Mesenchymal stem cell (in vitro differentiated cells and primary cell): Measurements from ENCODE around the gene TBC1D8.

Source experiments
- DNase-seq: peaks from one replicate; pipeline ENCODE4 v3.0.0-alpha.2; 2013
- H2AFZ ChIP-seq: one replicate; pipeline ENCODE4 v1.6.1; 2013; ENCODE audit warnings: low read depth, mild to moderate bottlenecking, control low read depth, inconsistent platforms, low read length, moderate library complexity
- H2AK5ac ChIP-seq: 2 replicates; pipeline ENCODE4 v1.6.1; 2013; ENCODE audit warnings: low read length, moderate library complexity, mild to moderate bottlenecking, inconsistent platforms; ENCODE audit not compliant: severe bottlenecking
- H2BK120ac ChIP-seq: one replicate; pipeline ENCODE4 v1.6.1; 2013; ENCODE audit warnings: low read depth, mild to moderate bottlenecking, inconsistent platforms, low read length, moderate library complexity
- H2BK12ac ChIP-seq, 2 experiments: one replicate each; pipeline ENCODE4 v1.6.1; 2013; ENCODE audit warnings: inconsistent platforms in 2 of 2, low read length in 2 of 2, mild to moderate bottlenecking in 2 of 2, moderate library complexity in 2 of 2, control low read depth in 1 of 2
- H2BK15ac ChIP-seq: one replicate; pipeline ENCODE4 v1.6.1; 2013; ENCODE audit warnings: mild to moderate bottlenecking, low read depth, inconsistent platforms; ENCODE audit not compliant: poor library complexity, severe bottlenecking
- H2BK5ac ChIP-seq: 2 replicates; pipeline ENCODE4 v1.6.1; 2013; ENCODE audit warnings: low read depth, mild to moderate bottlenecking, low read length, control low read depth, inconsistent platforms; ENCODE audit not compliant: poor library complexity, severe bottlenecking
- H3K14ac ChIP-seq, 2 experiments: one replicate each; pipeline ENCODE4 v1.6.1; 2013; ENCODE audit warnings: inconsistent platforms in 2 of 2, low read length in 2 of 2, control low read depth in 1 of 2, mild to moderate bottlenecking in 1 of 2, moderate library complexity in 1 of 2
- H3K18ac ChIP-seq, 2 experiments: one replicate each; pipeline ENCODE4 v1.6.1; 2013; ENCODE audit warnings: inconsistent platforms in 2 of 2, low read length in 2 of 2, control low read depth in 1 of 2, low read depth in 1 of 2, mild to moderate bottlenecking in 1 of 2
- H3K23ac ChIP-seq, 2 experiments: one replicate each; pipeline ENCODE4 v1.6.1; 2013; ENCODE audit warnings: inconsistent platforms in 2 of 2, low read length in 2 of 2, mild to moderate bottlenecking in 2 of 2, moderate library complexity in 2 of 2, control low read depth in 1 of 2
- H3K27ac ChIP-seq: 2 replicates; pipeline ENCODE4 v1.5.1; 2013; ENCODE audit warnings: mild to moderate bottlenecking, moderate library complexity, low read length, control low read depth, inconsistent platforms; ENCODE audit not compliant: poor library complexity, severe bottlenecking
- H3K27me3 ChIP-seq, 2 experiments: 2 replicates each; pipeline versions ENCODE4 v1.6.1 to v1.7.0; 2013; ENCODE audit warnings: low read length in 2 of 2, mild to moderate bottlenecking in 2 of 2, moderate library complexity in 2 of 2, control low read depth in 1 of 2, inconsistent platforms in 1 of 2; ENCODE audit not compliant: control insufficient read depth in 1 of 2, insufficient read depth in 1 of 2
- H3K36me3 ChIP-seq, 2 experiments: 2 replicates each; pipeline versions ENCODE4 v1.6.1 to v1.7.0; 2013; ENCODE audit warnings: low read length in 2 of 2, control low read depth in 1 of 2, inconsistent platforms in 1 of 2, low read depth in 1 of 2, mild to moderate bottlenecking in 1 of 2; ENCODE audit not compliant: insufficient read depth in 2 of 2, control insufficient read depth in 1 of 2
- H3K4ac ChIP-seq, 2 experiments: one replicate each; pipeline ENCODE4 v1.6.1; 2013; ENCODE audit warnings: inconsistent platforms in 2 of 2, low read length in 2 of 2, mild to moderate bottlenecking in 2 of 2, moderate library complexity in 2 of 2, control low read depth in 1 of 2, low read depth in 1 of 2
- H3K4me1 ChIP-seq: 2 replicates; pipeline ENCODE4 v1.6.1; 2013; ENCODE audit warnings: low read depth, low read length, control low read depth; ENCODE audit not compliant: control insufficient read depth, insufficient read depth
- H3K4me2 ChIP-seq: 2 replicates; pipeline ENCODE4 v1.6.1; 2013; ENCODE audit warnings: low read length, mild to moderate bottlenecking, inconsistent platforms; ENCODE audit not compliant: poor library complexity, severe bottlenecking
- H3K4me3 ChIP-seq, 2 experiments: 2 replicates each; pipeline versions ENCODE4 v1.5.1 to v1.7.0; 2013; ENCODE audit warnings: low read length in 2 of 2, mild to moderate bottlenecking in 2 of 2, control low read depth in 1 of 2, low read depth in 1 of 2; ENCODE audit not compliant: insufficient read depth in 1 of 2
- H3K79me1 ChIP-seq: replicated peaks from 2 replicates; pipeline ENCODE4 v1.6.1; 2013; ENCODE audit warnings: mild to moderate bottlenecking, control low read depth, low read length, inconsistent platforms; ENCODE audit not compliant: poor library complexity, severe bottlenecking
- H3K9ac ChIP-seq: 2 replicates; pipeline ENCODE4 v1.7.0; 2013; ENCODE audit warnings: mild to moderate bottlenecking, low read length, moderate library complexity
- H3K9me3 ChIP-seq: 2 replicates; pipeline ENCODE4 v1.7.0; 2013; ENCODE audit warnings: mild to moderate bottlenecking, low read length; ENCODE audit not compliant: control insufficient read depth
- H4K8ac ChIP-seq: one replicate; pipeline ENCODE4 v1.6.1; 2013; ENCODE audit warnings: inconsistent platforms, mild to moderate bottlenecking, low read length, moderate library complexity
- H4K91ac ChIP-seq: one replicate; pipeline ENCODE4 v1.6.1; 2013; ENCODE audit warnings: mild to moderate bottlenecking, low read length, inconsistent platforms
- WGBS: methylation state at CpG from one replicate; pipeline ENCODE4 v1.1.7; 2013; ENCODE audit warnings: mixed read lengths; 5-methylcytosine and 5-hydroxymethylcytosine counted together

TBC1D8 gene

GRCh38 chr2:101115664-101116063, 35.5 kb downstream of the TBC1D8 start:
- H3K4ac ChIP-seq = peak overlapping the region in 1 of 2 experiments; percentile 24
- no peak overlapping the region for H4K91ac ChIP-seq
- H3K27me3 ChIP-seq = no peaks in the 10 kb centered on the region
- H2BK15ac ChIP-seq = no peak overlapping the region
- 93% methylated on average over 4 of the region's 4 CpGs for WGBS
- H3K18ac ChIP-seq = peak overlapping the region in 1 of 2 experiments; percentile 37
- H3K4me1 ChIP-seq = peaks cover 9% of the 10 kb centered on the region
- peak overlapping the region in 1 of 2 experiments; percentile 35 for H3K14ac ChIP-seq
- H3K4me3 ChIP-seq = no peak overlapping the region
- no peak overlapping the region for H3K27ac ChIP-seq
- peaks cover 10% of the 10 kb centered on the region for H3K79me1 ChIP-seq
- no peak overlapping the region for H2BK120ac ChIP-seq
- DNase-seq = no peak
- no peak overlapping the region for H2AFZ ChIP-seq
- no peak overlapping the region for H3K4me2 ChIP-seq
- no peak overlapping the region for H2AK5ac ChIP-seq
- H2BK5ac ChIP-seq = no peak overlapping the region
- no peak overlapping the region for H4K8ac ChIP-seq
- no peak overlapping the region for H3K9ac ChIP-seq
- H3K23ac ChIP-seq = no peak overlapping the region
- peak overlapping the region in 1 of 2 experiments; percentile 45 for H2BK12ac ChIP-seq
- H3K9me3 ChIP-seq = no peaks in the 10 kb centered on the region
- H3K36me3 ChIP-seq = no peaks in the 10 kb centered on the region

- H3K4me1 ChIP-seq = peaks cover 5% of the 10 kb centered on the region
- 74% methylated on average over 6 of the region's 6 CpGs for WGBS
These were observed 36.4 kb downstream of the TBC1D8 start for GRCh38 chr2:101114815-101115214.

GRCh38 chr2:101114268-101114783, 36.9 kb downstream of the TBC1D8 start:
- no peak overlapping the region for H2BK12ac ChIP-seq
- no peak overlapping the region for H3K27ac ChIP-seq
- DNase-seq = no peak
- peaks cover 9% of the 10 kb centered on the region for H3K4me1 ChIP-seq
- no peak overlapping the region for H3K18ac ChIP-seq
- H3K23ac ChIP-seq = no peak overlapping the region
- no peaks in the 10 kb centered on the region for H3K36me3 ChIP-seq
- no peak overlapping the region for H4K91ac ChIP-seq
- no peak overlapping the region for H2AFZ ChIP-seq
- peaks cover 5% of the 10 kb centered on the region for H3K79me1 ChIP-seq
- no peak overlapping the region for H3K9ac ChIP-seq
- H2AK5ac ChIP-seq = no peak overlapping the region
- no peaks in the 10 kb centered on the region for H3K9me3 ChIP-seq
- no peak overlapping the region for H2BK120ac ChIP-seq
- no peak overlapping the region for H2BK15ac ChIP-seq
- H4K8ac ChIP-seq = no peak overlapping the region
- no peak overlapping the region for H3K4ac ChIP-seq
- WGBS = 58% methylated on average over 4 of the region's 5 CpGs
- no peak overlapping the region for H3K14ac ChIP-seq
- no peak overlapping the region for H2BK5ac ChIP-seq
- peak overlapping the region in 1 of 2 experiments; percentile 21 for H3K4me3 ChIP-seq
- no peaks in the 10 kb centered on the region for H3K27me3 ChIP-seq
- H3K4me2 ChIP-seq = no peak overlapping the region

More at GRCh38 chr2:101114815-101115214, 36.4 kb downstream of the TBC1D8 start:
- Histone ChIP-seq H3K4ac (peak overlapping the region in 1 of 2 experiments; percentile 24), H2AFZ (no peak overlapping the region), H4K91ac (no peak overlapping the region), H3K23ac (no peak overlapping the region), H3K14ac (no peak overlapping the region), H3K79me1 (peaks cover 5% of the 10 kb centered on the region), H2BK15ac (no peak overlapping the region), H3K27me3 (no peaks in the 10 kb centered on the region), H3K36me3 (no peaks in the 10 kb centered on the region), H3K4me3 (no peak overlapping the region), H3K9me3 (no peaks in the 10 kb centered on the region), H2BK120ac (peak overlapping the region; percentile 29), H3K4me2 (no peak overlapping the region), H2AK5ac (no peak overlapping the region), H3K27ac (no peak overlapping the region), H3K9ac (no peak overlapping the region), H3K18ac (no peak overlapping the region), H2BK12ac (peak overlapping the region in 1 of 2 experiments; percentile 7), H2BK5ac (no peak overlapping the region), H4K8ac (no peak overlapping the region)
- DNase-seq = no peak

- Histone ChIP-seq H3K4ac (no peak overlapping the region), H2BK120ac (no peak overlapping the region), H4K8ac (no peak overlapping the region), H4K91ac (no peak overlapping the region), H3K4me3 (peak overlapping the region in 1 of 2 experiments; percentile 55), H3K4me1 (peaks cover 9% of the 10 kb centered on the region), H2BK15ac (no peak overlapping the region), H3K9ac (peak overlapping the region; percentile 72), H2BK12ac (no peak overlapping the region), H2AFZ (no peak overlapping the region), H3K27me3 (no peaks in the 10 kb centered on the region), H3K18ac (peak overlapping the region in 1 of 2 experiments; percentile 52), H2BK5ac (no peak overlapping the region), H3K14ac (no peak overlapping the region), H3K79me1 (peaks cover 7% of the 10 kb centered on the region), H3K9me3 (no peaks in the 10 kb centered on the region), H3K36me3 (no peaks in the 10 kb centered on the region), H3K27ac (peak overlapping the region; percentile 69), H3K4me2 (peak overlapping the region; percentile 44), H3K23ac (no peak overlapping the region), H2AK5ac (no peak overlapping the region)
- WGBS = 2% methylated on average over 9 of the region's 10 CpGs
- peak; percentile 93 for DNase-seq
These were observed 37.5 kb downstream of the TBC1D8 start for GRCh38 chr2:101113441-101114267.
